ENCODE results near the gene PACRG. TPM values are rescaled to one million over a fixed set of nuclear protein-coding genes. Genes with fewer than 3 reads are reported as not detected.

Gene PACRG
- total RNA-seq, 1 donor from 2014 or later: 7.9 TPM

- intact Hi-C loops (cut with DNase I): no loop called here
- DNase-seq (ENCODE audit: missing footprints): peak; percentile 53
- no peak for ATAC-seq
Observed at GRCh38 chr6:163253556-163254213, 525.9 kb downstream of the PACRG start.

- intact Hi-C loops (cut with DNase I): no loop called here
- no peak for DNase-seq (ENCODE audit: missing footprints)
- no peak for ATAC-seq
Observed at GRCh38 chr6:163254341-163254835, 526.6 kb downstream of the PACRG start.

- no peak for ATAC-seq
- intact Hi-C loops (cut with DNase I): no loop called here
- no peak for DNase-seq (ENCODE audit: missing footprints)
Observed at GRCh38 chr6:163255265-163255664, 527.5 kb downstream of the PACRG start.

GRCh38 chr6:163259689-163260088, 531.9 kb downstream of the PACRG start:
- peak; percentile 2 for ATAC-seq

GRCh38 chr6:163260111-163260895, 532.5 kb downstream of the PACRG start:
- ATAC-seq (peak; percentile 14), DNase-seq (ENCODE audit: missing footprints) (no peak)
- intact Hi-C loops (cut with DNase I): loop anchor here (5.0 kb wide), 2 partner anchors 53 to 77 kb away; no protein-coding TSS in a partner anchor

More at GRCh38 chr6:163259689-163260088, 531.9 kb downstream of the PACRG start:
- DNase-seq (ENCODE audit: missing footprints): no peak
- intact Hi-C loops (cut with DNase I): loop anchor here (5.0 kb wide), 2 partner anchors 52 to 78 kb away; no protein-coding TSS in a partner anchor

GRCh38 chr6:163260911-163261310, 533.1 kb downstream of the PACRG start:
- ATAC-seq (no peak), DNase-seq (ENCODE audit: missing footprints) (no peak)
- intact Hi-C loops (cut with DNase I): loop anchor here (5.0 kb wide), 2 partner anchors 54 to 76 kb away; no protein-coding TSS in a partner anchor

GRCh38 chr6:163261361-163261760, 533.6 kb downstream of the PACRG start:
- intact Hi-C loops (cut with DNase I): loop anchor here (5.0 kb wide), 2 partner anchors 54 to 76 kb away; no protein-coding TSS in a partner anchor
- ATAC-seq (no peak), DNase-seq (ENCODE audit: missing footprints) (no peak)

GRCh38 chr6:163262080-163262479, 534.3 kb downstream of the PACRG start:
- DNase-seq (ENCODE audit: missing footprints): no peak
- intact Hi-C loops (cut with DNase I): loop anchor here (5.0 kb wide), 2 partner anchors 55 to 75 kb away; no protein-coding TSS in a partner anchor
- ATAC-seq: no peak

GRCh38 chr6:163263196-163263595, 535.4 kb downstream of the PACRG start:
- intact Hi-C loops (cut with DNase I): loop anchor here (5.0 kb wide), 2 partner anchors 56 to 74 kb away; no protein-coding TSS in a partner anchor
- ATAC-seq: peak; percentile 54
- peak; percentile 81 for DNase-seq (ENCODE audit: missing footprints)

- intact Hi-C loops (cut with DNase I): loop anchor here (1.0 to 5.0 kb wide), 3 partner anchors 57 to 150 kb away; partner anchors contain the start of gene QKI
Observed at GRCh38 chr6:163263998-163264661, 536.4 kb downstream of the PACRG start.

GRCh38 chr6:163264662-163265035, 536.9 kb downstream of the PACRG start:
- ATAC-seq (no peak), DNase-seq (ENCODE audit: missing footprints) (no peak)
- intact Hi-C loops (cut with DNase I): loop anchor here (1.0 to 5.0 kb wide), 3 partner anchors 57 to 150 kb away; partner anchors contain the start of gene QKI

More at GRCh38 chr6:163263998-163264661, 536.4 kb downstream of the PACRG start:
- DNase-seq (ENCODE audit: missing footprints): peak; percentile 62
- peak; percentile 84 for ATAC-seq

GRCh38 chr6:163281634-163282033, 553.9 kb downstream of the PACRG start:
- intact Hi-C loops (cut with DNase I): loop anchor here (10.0 kb wide), 1 partner anchor 823 kb away; no protein-coding TSS in a partner anchor
- DNase-seq (ENCODE audit: missing footprints) (no peak), ATAC-seq (no peak)

- intact Hi-C loops (cut with DNase I): loop anchor here (10.0 kb wide), 1 partner anchor 822 kb away; no protein-coding TSS in a partner anchor
- ATAC-seq: no peak
Observed at GRCh38 chr6:163282672-163283071, 554.9 kb downstream of the PACRG start.

GRCh38 chr6:163284151-163284550, 556.4 kb downstream of the PACRG start:
- intact Hi-C loops (cut with DNase I): loop anchor here (10.0 kb wide), 1 partner anchor 821 kb away; no protein-coding TSS in a partner anchor
- no peak for DNase-seq (ENCODE audit: missing footprints)

More at GRCh38 chr6:163282672-163283071, 554.9 kb downstream of the PACRG start:
- DNase-seq (ENCODE audit: missing footprints): no peak

GRCh38 chr6:163285691-163286090, 557.9 kb downstream of the PACRG start:
- DNase-seq (ENCODE audit: missing footprints): no peak
- intact Hi-C loops (cut with DNase I): loop anchor here (5.0 to 10.0 kb wide), 2 partner anchors 68 to 819 kb away; no protein-coding TSS in a partner anchor
- ATAC-seq: no peak

More at GRCh38 chr6:163284151-163284550, 556.4 kb downstream of the PACRG start:
- no peak for ATAC-seq

- no peak for DNase-seq (ENCODE audit: missing footprints)
- no peak for ATAC-seq
- intact Hi-C loops (cut with DNase I): loop anchor here (2.0 to 10.0 kb wide), 3 partner anchors 70 to 817 kb away; no protein-coding TSS in a partner anchor
Observed at GRCh38 chr6:163287626-163288025, 559.9 kb downstream of the PACRG start.

GRCh38 chr6:163288066-163288465, 560.3 kb downstream of the PACRG start:
- no peak for ATAC-seq
- intact Hi-C loops (cut with DNase I): loop anchor here (2.0 to 10.0 kb wide), 3 partner anchors 71 to 817 kb away; no protein-coding TSS in a partner anchor

GRCh38 chr6:163288915-163289314, 561.1 kb downstream of the PACRG start:
- intact Hi-C loops (cut with DNase I): loop anchor here (2.0 to 10.0 kb wide), 3 partner anchors 72 to 816 kb away; no protein-coding TSS in a partner anchor
- DNase-seq (ENCODE audit: missing footprints): peak; percentile 79

More at GRCh38 chr6:163288066-163288465, 560.3 kb downstream of the PACRG start:
- DNase-seq (ENCODE audit: missing footprints): no peak

More at GRCh38 chr6:163288915-163289314, 561.1 kb downstream of the PACRG start:
- peak; percentile 94 for ATAC-seq
